Kidney capillary endothelial cell (primary cell): ENCODE data around the gene PRPF40B.
"Not testable (repeated sequence)": the region's sequence is repeated elsewhere in the genome, so short reads cannot be mapped to it uniquely, and the experiment has no call there.

ENCODE experiments used
- DNase-seq: peaks from one replicate; pipeline ENCODE4 v3.0.0-alpha.2; 2018; ENCODE audit warnings: low spot score

PRPF40B gene

GRCh38 chr12:49623142-49623904 lies at the start of gene PRPF40B:
Gene PRPF40B (plus strand): TSS chr12:49623561. CDS start chr12:49623591, 30 bp downstream.
- DNase-seq: peak; percentile 79

GRCh38 chr12:49577589-49578315 lies 45.6 kb upstream of the PRPF40B start:
- DNase-seq: no peak

GRCh38 chr12:49578471-49579112 lies 44.8 kb upstream of the PRPF40B start:
- DNase-seq: no peak

GRCh38 chr12:49580572-49581535 lies 42.5 kb upstream of the PRPF40B start:
- peak; percentile 69 for DNase-seq

GRCh38 chr12:49582201-49582600 lies 41.2 kb upstream of the PRPF40B start:
- no peak for DNase-seq

- DNase-seq: no peak
Measured at GRCh38 chr12:49582850-49583249, 40.5 kb upstream of the PRPF40B start.

- no peak for DNase-seq
Measured at GRCh38 chr12:49583366-49584094, 39.8 kb upstream of the PRPF40B start.

- no peak for DNase-seq
Measured at GRCh38 chr12:49584591-49584990, 38.8 kb upstream of the PRPF40B start.

GRCh38 chr12:49585477-49586459 lies 37.6 kb upstream of the PRPF40B start:
- DNase-seq: no peak

GRCh38 chr12:49587174-49587908 lies 36.0 kb upstream of the PRPF40B start:
- DNase-seq: no peak

GRCh38 chr12:49588281-49588680 lies 35.1 kb upstream of the PRPF40B start:
- DNase-seq: no peak

- no peak for DNase-seq
Measured at GRCh38 chr12:49588721-49589516, 34.4 kb upstream of the PRPF40B start.

- DNase-seq: no peak
Measured at GRCh38 chr12:49598527-49598926, 24.8 kb upstream of the PRPF40B start.

GRCh38 chr12:49599961-49600360 lies 23.4 kb upstream of the PRPF40B start:
- no peak for DNase-seq

- DNase-seq: no peak
Measured at GRCh38 chr12:49603721-49604120, 19.6 kb upstream of the PRPF40B start.

- no peak for DNase-seq
Measured at GRCh38 chr12:49604856-49605255, 18.5 kb upstream of the PRPF40B start.

GRCh38 chr12:49605539-49605938 lies 17.8 kb upstream of the PRPF40B start, which contains the start of gene FAM186B:
Gene FAM186B (minus strand): TSS chr12:49605639. CDS start chr12:49605477, 162 bp downstream.
- DNase-seq: not testable (repeated sequence)
